SKM-1 (cell line): ENCODE results near the gene PGS1.

Experiments
- DNase-seq: peaks from one replicate; lab custom pipeline; 2025; ENCODE audit not compliant: unreplicated experiment; lab: John Stamatoyannopoulos, UW

Gene PGS1

DNA sequence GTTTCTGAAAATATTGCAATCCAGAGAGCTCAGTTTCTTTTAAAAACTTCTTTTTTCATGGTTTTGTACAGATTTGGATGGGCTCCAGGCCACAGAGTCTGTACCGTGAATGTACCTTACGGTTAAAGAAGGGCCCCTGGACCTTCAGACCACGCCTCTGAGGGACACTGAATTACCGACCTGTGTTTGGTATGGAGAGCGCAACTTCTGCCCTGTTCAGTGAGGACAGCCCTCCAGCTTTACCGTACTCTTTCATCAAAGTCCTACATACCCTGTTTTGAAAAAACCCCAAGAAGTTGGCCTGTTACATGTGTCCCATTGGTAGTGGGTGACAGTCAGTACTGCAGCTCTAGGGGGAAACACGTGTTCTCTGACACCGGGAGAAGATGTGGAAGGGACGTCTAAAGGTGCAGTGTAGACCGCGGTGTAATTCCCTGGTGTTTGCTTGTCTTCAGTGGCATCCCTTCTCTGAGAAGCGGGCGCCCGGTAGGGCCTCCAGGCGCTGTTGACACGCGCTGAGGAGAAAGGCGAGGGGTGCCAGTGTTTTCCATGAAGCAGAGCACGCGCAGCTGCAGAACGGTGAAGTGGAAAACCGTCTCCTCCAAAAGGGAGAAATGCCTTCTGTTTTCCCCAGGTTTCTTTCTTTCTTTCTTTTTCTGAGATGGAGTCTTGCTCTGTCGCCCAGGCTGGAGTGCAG, 6.2 kb downstream of the PGS1 start:
- DNase-seq, result no peak

DNA sequence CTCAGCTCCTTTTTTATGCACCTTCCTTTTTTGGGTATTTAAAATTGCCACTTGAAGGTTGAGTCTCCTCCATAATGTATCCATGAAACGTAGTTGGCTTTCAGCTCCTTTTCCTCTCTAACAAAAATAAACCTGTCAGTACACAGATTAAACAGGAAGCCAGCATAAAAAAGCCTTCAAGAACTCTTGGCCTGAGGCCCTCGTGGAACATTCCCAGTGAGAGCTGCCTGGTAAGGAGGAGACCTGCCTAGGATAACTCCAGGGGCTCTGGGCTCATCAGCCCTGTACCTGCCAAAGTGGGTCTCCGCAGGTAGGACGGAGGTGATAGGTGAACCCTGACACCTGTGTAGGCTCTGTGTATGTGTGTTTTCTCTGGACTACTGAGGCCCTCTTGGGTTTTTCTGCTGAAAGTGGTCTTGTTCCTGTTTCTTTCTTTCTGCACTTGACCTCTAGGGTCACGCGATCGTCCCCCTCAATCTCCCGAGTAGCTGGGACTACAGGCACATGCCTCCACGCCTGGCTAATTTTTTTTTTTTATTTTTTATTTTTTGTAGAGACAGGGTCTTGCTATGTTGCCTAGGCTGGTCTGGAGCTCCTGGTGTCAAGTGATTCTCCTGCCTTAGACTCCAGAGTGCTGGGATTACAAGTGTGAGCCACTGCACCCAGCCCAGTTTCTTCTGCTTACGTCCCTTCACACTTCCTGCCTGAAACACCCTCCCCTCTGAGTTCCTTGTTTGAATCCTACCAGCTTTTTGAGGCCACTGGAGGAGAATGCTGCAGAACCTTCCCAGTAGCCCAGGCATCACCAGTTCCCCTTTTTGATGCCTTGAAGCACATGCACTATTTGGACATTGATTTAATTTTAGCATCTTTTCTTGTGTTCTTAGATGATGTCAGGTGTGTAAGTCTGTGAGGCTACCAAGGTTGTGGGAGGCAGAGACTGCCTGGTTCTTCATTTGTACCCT, 9.8 kb downstream of the PGS1 start:
- peak; percentile 98 for DNase-seq

DNA sequence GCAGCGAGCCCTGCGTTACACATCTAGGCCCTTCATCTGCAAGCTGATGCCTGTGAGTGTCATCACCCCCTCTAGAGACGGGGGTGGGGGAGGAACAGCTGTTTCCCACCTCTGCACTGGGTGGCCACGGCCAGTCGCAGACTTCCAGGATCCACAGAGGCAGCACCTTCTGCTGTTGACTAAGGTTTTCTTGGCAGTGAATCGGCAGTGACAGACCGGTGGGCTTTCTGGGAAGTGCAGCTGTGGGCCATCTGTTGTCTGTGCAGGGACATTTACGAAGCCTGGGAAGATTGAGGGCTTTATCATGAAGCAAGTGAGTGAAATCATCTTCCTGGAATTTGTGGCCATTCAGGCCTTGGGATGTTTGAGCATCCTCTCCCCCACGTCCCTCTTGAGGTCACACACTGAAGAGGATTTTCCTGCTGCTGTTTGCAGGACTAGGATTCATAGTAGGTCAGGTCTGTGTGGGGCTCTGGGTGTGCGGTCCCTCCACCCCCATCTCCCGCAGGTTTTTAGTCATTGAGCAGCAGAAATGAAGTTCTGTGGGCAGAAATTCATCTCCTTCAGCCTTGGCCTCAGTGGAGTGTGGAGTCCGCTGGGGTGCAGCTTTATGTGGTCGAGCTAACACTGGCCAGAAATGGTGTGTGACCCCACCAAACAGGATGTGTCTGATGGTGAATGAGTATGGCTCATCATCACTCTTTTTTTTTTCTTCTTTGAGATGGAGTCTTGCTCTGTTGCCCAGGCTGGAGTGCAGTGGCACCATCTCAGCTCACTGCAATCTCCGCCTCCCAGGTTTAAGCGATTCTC, 12.0 kb downstream of the PGS1 start:
- no peak for DNase-seq

DNA sequence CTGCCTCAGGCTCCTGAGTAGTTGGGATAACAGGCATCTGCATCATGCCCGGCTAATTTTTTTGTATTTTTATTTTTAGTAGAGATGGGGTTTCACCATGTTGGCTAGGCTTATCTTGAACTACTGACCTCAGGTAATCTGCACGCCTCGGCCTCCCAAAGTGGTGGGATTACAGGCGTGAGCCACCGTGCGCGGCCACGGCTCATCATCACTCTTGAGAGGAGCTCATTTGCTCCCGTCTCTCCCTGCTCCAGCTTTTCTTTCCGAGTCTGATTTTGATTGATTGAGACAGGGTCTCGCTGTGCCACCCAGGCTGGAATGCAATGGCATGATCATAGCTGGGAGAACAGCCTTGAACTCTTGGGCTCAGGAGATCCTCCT, 12.6 kb downstream of the PGS1 start:
- no peak for DNase-seq

DNA sequence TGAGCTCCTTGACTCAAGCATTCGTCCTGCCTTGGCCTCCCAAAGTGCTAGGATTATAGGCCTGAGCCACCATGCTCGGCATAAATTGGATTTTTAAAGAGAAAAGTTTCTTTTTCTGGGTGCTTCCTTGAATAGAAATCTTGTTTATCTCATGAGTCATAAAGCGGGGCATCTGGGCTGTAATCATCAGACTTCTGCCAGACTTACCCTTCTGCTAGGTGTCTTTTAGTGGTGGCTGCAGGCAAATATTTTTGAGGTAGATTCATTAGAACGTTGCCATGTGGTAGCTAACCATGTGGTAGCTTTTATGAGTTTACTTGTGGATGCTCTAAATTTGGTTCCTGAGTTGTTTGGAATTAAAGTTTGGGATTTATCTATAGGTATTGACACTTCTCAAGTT, 13.4 kb downstream of the PGS1 start:
- DNase-seq, result no peak

DNA sequence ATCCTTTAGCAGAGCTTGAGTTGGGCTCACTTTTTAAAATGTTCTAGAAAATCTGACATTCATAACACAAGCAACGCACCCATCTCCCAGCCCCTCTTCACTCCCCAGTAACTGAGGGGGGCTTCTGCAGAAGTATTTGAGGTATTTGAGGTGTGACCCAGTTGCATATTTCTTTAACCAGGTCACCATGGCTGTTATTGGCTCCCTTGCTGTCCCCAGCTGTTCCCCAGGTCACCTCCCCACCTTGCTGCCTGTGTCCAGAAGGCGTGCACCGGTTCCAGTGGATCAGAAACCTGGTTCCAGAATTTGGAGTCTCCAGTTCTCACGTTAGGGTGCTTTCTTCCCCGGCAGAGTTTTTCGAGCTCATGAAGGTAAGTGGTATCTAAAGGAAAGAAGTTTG, 13.8 kb downstream of the PGS1 start:
- DNase-seq, result no peak

DNA sequence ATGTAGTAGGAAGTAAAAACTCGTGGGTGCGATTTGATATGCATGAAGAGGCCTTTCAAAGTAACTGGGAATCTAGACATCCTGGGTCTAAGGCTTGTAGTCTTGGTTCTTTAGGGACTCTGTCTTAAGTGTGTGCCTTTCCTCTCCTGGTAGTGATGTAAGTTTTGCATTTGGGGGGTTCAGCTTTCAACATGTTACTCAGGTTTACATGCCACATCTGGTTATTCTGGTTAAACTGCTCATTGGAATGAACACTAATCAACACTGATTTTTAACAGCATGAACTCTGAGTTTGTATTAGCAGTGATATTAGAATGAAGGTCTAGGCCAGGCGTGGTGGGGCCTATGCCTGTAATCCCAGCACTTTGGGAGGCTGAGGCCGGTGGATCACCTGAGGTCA, 15.1 kb downstream of the PGS1 start:
- DNase-seq, result no peak

DNA sequence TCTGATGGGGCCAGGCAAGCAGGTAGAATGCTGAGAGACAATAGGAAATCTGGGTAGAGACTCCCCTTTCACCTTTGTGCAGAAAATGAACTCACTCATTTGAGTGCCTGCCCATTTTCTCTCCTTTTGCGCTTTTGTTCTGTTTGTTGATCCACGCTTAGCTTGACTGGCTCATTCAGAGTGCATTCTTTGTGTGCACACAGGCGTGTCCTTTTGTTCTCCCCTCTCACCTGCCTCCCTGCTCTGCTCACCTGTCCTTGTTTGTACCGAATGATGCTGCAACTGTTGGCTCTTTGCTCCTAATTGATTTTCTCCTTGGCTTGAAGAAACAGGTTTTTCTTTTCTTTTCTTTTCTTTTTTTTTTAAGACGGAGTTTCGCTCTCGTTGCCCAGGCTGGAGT, 15.8 kb downstream of the PGS1 start:
- no peak for DNase-seq

DNA sequence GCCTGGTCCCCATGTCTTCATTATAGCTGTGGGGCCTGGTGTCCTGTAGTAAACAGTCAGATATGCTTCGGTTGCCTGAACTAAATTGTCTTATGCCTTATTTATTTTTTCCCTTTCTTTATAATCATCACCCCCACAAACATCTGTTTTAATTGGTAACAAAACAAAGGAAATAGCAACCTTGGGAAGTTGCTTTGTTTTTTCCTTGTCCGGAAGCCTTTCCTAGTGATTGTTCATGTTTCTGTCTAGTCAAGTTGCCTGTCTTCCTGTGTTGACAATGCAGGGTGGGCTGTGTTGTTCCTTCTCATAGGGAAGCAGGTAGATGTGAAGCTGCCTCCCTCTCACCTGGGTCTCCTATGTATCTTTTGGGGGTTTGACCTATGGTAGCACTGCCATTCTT, 16.7 kb downstream of the PGS1 start:
- no peak for DNase-seq

DNA sequence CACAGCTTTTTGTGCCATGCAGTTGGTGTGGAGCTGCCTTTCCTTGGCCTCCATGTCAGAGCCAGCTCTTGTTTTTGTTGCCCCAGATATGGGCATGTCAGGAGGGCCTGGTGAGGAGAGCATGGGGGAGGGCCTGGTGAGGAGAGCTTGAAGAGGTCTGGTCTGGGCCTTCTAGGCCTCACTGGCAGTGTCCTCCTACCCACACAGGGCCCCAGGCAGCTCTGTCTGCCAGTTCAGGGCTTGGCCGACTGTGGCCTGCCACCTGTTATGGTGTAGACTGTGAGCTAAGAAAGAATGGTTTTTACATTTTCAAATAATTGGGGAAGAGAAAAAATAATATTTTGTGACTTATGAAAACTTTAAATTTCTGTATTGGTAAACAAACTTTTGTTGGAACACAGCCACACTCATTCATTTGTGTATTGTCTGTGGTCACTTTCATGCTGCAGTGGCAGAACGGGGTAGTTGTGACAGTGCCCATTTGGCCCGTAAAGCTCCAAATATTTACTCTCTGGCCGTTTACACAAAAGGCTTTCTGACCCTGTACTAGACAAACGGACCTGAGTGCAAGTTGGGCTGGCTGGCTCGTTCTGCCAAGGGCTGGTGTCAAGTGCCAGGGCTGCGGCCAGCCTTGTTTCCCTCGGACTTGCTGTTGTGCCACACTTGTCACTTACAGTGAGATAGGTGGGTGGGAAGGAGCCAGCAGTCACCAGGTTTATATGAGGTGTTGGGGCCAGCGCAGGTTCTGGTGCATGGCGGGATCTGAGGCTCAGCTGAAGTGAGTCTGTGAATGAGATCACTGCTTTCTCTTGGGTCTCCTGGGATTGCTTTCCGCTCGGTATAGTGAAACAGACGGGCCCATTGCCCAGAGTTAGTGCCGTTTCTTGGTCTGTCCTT, 18.2 kb downstream of the PGS1 start:
- no peak for DNase-seq

DNA sequence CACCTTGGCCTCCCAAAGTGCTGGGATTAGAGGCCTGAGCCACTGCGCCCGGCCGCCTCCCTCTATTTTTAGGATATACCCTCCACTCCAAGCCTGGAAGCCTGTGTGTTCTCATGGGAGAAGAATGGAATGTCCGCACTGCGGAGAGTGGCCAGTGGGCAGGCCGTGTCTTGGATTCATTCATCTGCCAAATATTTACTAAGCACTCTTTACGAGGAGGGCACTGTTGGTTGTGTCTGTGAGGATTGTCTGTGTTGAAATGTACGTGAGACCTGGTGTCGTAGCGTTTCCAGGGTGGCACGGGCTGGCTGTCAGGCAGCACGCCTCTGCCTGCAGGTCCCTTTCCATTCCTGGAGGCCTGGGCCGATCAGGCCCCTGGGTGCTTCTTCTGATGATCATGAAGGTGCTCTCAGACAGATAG, 19.2 kb downstream of the PGS1 start:
- DNase-seq, result no peak

DNA sequence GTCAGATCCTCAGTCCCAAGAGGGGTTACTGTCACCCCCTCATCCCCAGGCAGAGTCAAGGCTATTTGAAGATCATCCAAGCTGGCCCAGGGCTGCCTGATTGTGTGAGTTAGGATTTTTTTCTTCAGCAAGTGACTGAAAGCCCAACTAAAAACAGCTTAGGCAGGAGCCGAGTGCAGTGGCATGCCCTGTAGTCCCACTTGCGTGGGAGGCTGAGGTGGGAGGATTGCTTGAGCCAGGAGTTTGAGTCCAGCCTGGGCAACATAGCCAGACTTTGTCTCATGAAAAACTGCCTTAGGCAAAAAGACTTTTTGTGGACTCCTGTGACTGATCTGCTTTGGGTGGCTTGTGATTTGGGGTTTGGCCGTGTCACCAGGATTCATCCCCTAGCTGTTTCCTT, 19.9 kb downstream of the PGS1 start:
- no peak for DNase-seq

DNA sequence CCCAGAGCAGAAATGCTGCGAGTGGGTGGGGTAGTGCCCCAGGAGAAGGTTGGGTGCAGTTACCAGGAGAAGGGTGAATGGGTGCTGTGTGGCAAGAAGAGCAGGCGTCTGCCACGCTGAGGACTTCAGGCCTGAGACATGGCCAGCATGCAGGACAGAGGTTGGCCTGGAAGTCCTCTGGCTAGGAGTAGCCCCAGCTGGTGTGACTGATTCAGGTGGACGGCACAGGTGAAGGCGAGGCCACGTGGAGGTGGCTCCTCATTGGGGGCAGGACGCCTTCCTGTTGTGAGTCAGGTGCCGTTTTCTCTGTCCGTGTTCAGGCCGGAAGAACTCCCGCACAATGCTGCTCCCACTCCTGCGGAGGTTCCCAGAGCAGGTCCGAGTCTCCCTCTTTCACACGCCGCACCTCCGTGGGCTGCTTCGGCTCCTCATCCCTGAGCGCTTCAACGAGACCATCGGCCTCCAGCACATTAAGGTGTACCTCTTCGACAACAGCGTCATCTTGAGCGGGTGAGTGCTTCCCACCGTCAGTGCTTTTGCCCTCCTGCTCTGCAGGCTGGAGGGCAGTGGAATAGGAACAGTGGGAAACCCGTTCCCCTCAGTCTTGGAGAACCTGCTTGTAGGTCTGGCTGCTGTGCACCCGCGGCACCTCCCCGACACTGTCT, 20.7 kb downstream of the PGS1 start:
- DNase-seq, result no peak

DNA sequence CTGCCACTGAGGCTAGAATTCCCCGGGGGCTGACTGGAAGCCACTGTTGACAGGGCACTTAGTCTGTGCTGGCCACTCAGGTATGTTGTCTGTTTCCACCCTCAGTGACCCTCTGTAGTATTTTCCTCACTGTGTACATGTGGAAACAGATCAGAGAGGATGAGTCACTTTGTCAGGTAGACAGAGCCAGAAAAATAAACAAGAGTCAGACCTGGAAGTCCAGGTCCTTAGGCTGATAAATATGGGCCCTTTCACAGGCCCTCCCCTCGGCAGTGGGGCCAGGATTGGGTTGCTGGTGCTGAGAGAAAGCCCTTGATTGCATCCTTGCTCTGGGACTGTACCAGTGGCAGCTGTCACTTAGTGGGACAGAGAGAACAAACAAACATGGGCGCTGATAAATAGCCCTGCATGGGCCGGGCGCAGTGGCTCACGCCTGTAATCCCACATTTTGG, 21.3 kb downstream of the PGS1 start:
- no peak for DNase-seq

DNA sequence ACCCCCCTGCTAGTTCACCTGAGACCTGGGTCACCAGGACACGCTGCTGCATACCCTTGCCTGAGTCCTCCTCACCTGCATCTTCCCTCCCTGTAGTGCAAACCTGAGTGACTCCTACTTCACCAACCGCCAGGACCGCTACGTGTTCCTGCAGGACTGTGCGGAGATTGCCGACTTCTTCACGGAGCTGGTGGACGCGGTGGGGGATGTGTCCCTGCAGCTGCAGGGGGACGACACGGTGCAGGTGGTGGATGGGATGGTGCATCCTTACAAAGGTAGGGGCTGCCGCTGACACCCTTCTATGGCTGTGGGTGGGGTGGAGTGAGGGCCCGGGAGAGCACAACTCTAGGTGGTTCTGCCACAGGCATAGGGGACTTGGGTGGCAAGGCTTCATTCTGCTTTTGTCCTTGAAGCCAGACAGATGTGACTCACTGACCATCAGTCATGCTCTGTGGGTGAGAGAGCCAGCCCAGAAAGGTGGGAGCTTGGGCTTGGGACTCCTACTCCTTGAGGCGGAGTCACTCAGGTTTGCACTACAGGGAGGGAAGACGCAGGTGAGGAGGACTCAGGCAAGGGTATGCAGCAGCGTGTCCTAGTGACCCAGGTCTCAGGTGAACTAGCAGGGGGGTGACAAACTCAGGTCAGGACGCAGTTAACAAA, 22.3 kb downstream of the PGS1 start:
- DNase-seq, result no peak

DNA sequence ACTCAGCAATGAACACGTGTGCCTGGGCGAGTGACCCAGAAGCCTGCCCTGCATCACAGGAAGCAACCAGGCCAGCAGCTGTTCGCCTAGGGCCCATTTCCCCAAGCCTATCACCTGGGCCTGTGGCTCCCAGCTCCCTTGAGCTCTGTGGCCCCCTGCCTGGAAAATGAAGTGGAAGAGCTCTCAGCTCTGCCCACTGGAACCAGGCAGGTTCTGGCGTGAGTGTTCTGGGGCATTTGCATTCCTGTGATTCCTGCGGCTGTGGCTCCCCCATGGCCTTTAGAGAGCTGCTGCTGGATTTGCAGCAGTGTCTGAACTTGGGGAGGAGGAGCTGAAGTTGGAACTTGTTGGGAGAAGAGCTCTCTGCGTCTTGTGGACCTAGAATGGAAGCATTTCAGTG, 22.8 kb downstream of the PGS1 start:
- no peak for DNase-seq

DNA sequence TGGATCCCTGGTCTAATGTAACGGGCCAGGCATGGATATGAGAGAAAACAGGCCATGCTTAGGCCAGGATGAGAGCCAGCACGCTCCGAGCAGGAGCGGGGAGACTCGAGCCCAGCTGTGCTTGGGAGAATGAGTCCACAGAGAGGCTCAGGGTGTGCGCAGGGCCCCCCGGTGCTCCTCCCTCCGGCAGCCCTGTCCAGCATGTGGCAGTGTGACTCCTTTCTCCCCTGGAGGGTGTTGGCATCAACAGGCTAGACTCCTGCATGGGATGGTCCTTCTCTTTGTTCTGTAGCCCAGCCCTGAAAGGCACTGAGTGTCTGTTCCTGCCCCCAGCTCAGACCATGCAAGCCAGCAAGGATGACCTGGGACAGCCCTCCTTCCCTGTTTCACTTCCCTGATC, 23.4 kb downstream of the PGS1 start:
- DNase-seq, result no peak

DNA sequence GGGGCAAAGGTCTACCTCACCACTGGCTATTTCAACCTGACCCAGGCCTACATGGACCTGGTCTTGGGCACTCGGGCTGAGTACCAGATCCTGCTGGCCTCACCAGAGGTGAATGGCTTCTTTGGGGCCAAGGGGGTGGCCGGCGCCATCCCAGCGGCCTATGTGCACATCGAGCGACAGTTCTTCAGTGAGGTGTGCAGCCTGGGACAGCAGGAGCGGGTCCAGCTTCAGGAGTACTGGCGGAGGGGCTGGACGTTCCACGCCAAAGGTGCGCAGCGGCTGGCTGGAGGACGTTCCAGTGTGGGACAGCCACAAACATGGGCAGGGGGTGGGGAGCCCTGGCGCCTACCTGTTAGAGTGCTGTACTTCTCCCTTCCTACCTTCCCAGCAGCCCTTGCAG, 25.4 kb downstream of the PGS1 start:
- no peak for DNase-seq

DNA sequence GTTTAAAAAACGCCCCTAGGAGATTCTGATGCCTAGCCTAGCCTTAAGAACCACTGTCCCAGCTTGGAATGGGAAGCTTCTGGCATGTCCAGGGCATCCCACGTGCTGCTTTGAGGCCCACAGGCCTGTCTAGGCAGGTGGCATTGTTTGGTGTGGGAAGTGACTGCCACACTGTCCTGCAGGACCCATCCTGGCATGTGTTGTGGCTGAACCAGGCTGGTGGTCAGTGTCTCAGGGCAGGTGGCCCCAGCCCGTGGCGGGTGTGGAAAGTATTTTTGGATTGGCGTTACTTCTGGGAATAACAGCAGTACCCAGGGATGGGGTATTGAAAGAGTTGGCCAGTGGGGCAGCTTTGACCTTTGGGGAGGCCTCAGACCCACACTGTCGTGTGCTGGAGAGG, 27.9 kb downstream of the PGS1 start:
- DNase-seq, result no peak
